Liver (tissue), 3 donors: ENCODE data around the gene LSM14B.

Experiments used
- CTCF ChIP-seq: fragments of 150-350 bp; IDR thresholded peaks from 2 replicates; pipeline ENCODE4 v1.5.1; 2017; ENCODE audit warnings: improper control_type of control experiment, low read depth, low read length; ENCODE audit not compliant: missing input control
- EGR1 ChIP-seq, 2 donors: IDR thresholded peaks; 2 replicates each; pipeline ENCODE4 v1.6.1; 2016 to 2018; ENCODE audit warnings: antibody characterized with exemption in 2 of 2, low read depth in 2 of 2
- FOXA1 ChIP-seq: IDR thresholded peaks from 2 replicates; pipeline ENCODE4 v1.6.1; 2016; ENCODE audit warnings: antibody characterized with exemption
- MAX ChIP-seq: IDR thresholded peaks from 2 replicates; pipeline ENCODE4 v1.6.1; 2016; ENCODE audit warnings: antibody characterized with exemption
- RXRA ChIP-seq, 2 donors: IDR thresholded peaks; 2 replicates each; pipeline ENCODE4 v1.6.1; 2017 to 2018; ENCODE audit warnings: antibody characterized with exemption in 2 of 2, mild to moderate bottlenecking in 1 of 2
- YY1 ChIP-seq: IDR thresholded peaks from 2 replicates; pipeline ENCODE4 v1.6.1; 2016; ENCODE audit warnings: antibody characterized with exemption, mild to moderate bottlenecking
- ZBTB33 ChIP-seq: IDR thresholded peaks from 2 replicates; pipeline ENCODE4 v1.6.1; 2016; ENCODE audit warnings: antibody characterized with exemption
- TF ChIP-seq, protein P1 (sequence below): IDR thresholded peaks from 2 replicates; pipeline ENCODE4 v1.6.1; 2016; ENCODE audit warnings: antibody characterized with exemption, mild to moderate bottlenecking
- donor health status: healthy.
- donor health status: healthy.

DNA sequence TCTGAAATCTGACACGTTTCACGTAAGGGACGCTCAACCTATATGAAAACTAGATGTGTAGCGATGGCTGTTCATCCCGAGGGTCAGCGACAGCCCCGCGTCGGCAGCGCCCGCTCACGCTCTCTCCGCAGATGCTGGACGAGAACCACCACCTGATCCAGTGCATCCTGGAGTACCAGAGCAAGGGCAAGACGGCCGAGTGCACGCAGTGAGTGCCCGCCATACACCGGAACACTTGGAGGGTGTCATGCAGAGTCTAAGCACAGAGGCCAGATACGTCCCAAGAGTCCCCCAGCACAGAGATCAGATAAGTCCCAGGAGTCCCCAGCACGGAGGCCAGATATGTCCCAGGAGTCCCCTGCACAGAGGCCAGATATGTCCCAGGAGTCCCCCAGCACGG is 36.3 kb downstream of the LSM14B start:
- TF ChIP-seq, protein P1, sequence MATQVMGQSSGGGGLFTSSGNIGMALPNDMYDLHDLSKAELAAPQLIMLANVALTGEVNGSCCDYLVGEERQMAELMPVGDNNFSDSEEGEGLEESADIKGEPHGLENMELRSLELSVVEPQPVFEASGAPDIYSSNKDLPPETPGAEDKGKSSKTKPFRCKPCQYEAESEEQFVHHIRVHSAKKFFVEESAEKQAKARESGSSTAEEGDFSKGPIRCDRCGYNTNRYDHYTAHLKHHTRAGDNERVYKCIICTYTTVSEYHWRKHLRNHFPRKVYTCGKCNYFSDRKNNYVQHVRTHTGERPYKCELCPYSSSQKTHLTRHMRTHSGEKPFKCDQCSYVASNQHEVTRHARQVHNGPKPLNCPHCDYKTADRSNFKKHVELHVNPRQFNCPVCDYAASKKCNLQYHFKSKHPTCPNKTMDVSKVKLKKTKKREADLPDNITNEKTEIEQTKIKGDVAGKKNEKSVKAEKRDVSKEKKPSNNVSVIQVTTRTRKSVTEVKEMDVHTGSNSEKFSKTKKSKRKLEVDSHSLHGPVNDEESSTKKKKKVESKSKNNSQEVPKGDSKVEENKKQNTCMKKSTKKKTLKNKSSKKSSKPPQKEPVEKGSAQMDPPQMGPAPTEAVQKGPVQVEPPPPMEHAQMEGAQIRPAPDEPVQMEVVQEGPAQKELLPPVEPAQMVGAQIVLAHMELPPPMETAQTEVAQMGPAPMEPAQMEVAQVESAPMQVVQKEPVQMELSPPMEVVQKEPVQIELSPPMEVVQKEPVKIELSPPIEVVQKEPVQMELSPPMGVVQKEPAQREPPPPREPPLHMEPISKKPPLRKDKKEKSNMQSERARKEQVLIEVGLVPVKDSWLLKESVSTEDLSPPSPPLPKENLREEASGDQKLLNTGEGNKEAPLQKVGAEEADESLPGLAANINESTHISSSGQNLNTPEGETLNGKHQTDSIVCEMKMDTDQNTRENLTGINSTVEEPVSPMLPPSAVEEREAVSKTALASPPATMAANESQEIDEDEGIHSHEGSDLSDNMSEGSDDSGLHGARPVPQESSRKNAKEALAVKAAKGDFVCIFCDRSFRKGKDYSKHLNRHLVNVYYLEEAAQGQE, result no peak
- no peak for TF ChIP-seq CTCF
- no peak for TF ChIP-seq YY1
- TF ChIP-seq RXRA (IDR thresholded peaks at IDR 0.05), result no peak
- TF ChIP-seq ZBTB33, result no peak
- TF ChIP-seq MAX, result no peak
- no peak for TF ChIP-seq FOXA1
- no peak for TF ChIP-seq EGR1 (IDR thresholded peaks at IDR 0.05; ENCODE audit: low read depth in 2 of 2)
